ENCODE data around the gene EPB41L2. TPM values are rescaled to one million over a fixed set of nuclear protein-coding genes. Genes with fewer than 3 reads are reported as not detected.
A peak's percentile ranks its signal among the peaks of the same experiment; 100 is the strongest.

EPB41L2 gene
- total RNA-seq, 1 experiment from 2014 or later = 22.5 TPM

- intact Hi-C loops (cut with micrococcal nuclease) = no loop called here
- CTCF ChIA-PET = interaction anchor here (0.6 to 0.9 kb wide), 3 partner anchors 9 to 402 kb away, joined by 3 to 4 read pairs (median 3); no protein-coding TSS in a partner anchor
- no TSS peak for BruUV-seq (replicated peaks)
- DNase-seq (ENCODE audit: unreplicated experiment) = no peak
- no peak overlapping the region for H3K27ac Mint-ChIP-seq (ENCODE audit: low read depth, unreplicated experiment)
- H3K4me1 Mint-ChIP-seq (ENCODE audit: insufficient read depth, unreplicated experiment) = peaks cover 3% of the 10 kb centered on the region
- POLR2A ChIA-PET = no interaction called here
- H3K9me3 Mint-ChIP-seq (ENCODE audit: unreplicated experiment) = no peaks in the 10 kb centered on the region
- no peaks in the 10 kb centered on the region for H3K36me3 Mint-ChIP-seq (ENCODE audit: insufficient read depth, unreplicated experiment)
- H3K4me3 Mint-ChIP-seq (ENCODE audit: unreplicated experiment) = no peak overlapping the region
- H3K27me3 Mint-ChIP-seq (ENCODE audit: insufficient read depth, unreplicated experiment) = no peaks in the 10 kb centered on the region
- TF ChIP-seq CTCF (IDR thresholded peaks at IDR 0.05; ENCODE audit: unreplicated experiment) = no peak
Measured at GRCh38 chr6:131029626-131030297, 33.3 kb downstream of the EPB41L2 start.

DNA sequence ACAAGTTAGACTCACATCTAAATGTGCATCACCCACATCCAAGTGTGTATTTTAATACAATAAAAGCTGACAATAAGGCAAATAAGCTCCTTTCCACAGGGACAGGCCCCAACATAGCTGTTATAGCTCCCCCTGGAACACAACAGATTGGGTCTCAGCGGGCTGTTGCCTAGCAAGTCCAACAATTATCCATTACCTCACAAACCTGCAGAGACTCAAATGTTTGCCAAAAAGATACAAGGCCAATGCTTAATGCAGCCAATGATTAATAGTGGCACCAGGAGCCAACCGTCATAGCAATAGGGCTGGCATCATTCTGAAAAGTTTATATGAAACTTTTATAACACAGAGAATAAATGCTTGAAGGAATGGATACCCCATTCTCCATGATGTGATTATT lies 35.7 kb downstream of the EPB41L2 start:
- ChIA-PET POLR2A (no interaction called here), CTCF (no interaction called here)
- Mint-ChIP-seq H3K27ac (ENCODE audit: low read depth, unreplicated experiment) (no peak overlapping the region), H3K36me3 (ENCODE audit: insufficient read depth, unreplicated experiment) (no peaks in the 10 kb centered on the region), H3K27me3 (ENCODE audit: insufficient read depth, unreplicated experiment) (no peaks in the 10 kb centered on the region), H3K4me1 (ENCODE audit: insufficient read depth, unreplicated experiment) (peaks cover 16% of the 10 kb centered on the region), H3K4me3 (ENCODE audit: unreplicated experiment) (no peak overlapping the region), H3K9me3 (ENCODE audit: unreplicated experiment) (no peaks in the 10 kb centered on the region)
- intact Hi-C loops (cut with micrococcal nuclease) = no loop called here
- no TSS peak for BruUV-seq (replicated peaks)
- DNase-seq (ENCODE audit: unreplicated experiment) = no peak
- TF ChIP-seq CTCF (IDR thresholded peaks at IDR 0.05; ENCODE audit: unreplicated experiment) = no peak

DNA sequence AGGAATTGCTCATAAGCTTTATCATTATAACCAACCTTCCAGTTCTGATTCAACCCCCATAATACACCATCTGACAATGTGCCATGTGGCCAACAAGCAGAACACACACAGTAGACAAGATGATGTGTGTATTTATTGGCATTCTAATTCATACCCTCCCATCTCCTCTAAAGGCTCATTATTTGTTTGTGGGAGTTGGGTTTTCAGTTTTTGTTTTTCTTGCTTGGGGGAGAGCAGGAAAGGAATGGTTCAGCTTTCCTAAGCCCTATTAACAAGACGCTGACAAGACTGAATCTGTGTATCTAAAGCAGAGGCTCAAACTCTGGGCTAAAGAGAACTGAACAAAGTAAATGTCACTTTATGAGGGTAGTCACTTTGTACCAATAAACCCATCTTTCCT lies 36.8 kb downstream of the EPB41L2 start:
- intact Hi-C loops (cut with micrococcal nuclease) = no loop called here
- Mint-ChIP-seq H3K4me3 (ENCODE audit: unreplicated experiment) (no peak overlapping the region), H3K27me3 (ENCODE audit: insufficient read depth, unreplicated experiment) (no peaks in the 10 kb centered on the region), H3K36me3 (ENCODE audit: insufficient read depth, unreplicated experiment) (no peaks in the 10 kb centered on the region), H3K27ac (ENCODE audit: low read depth, unreplicated experiment) (no peak overlapping the region), H3K9me3 (ENCODE audit: unreplicated experiment) (no peaks in the 10 kb centered on the region), H3K4me1 (ENCODE audit: insufficient read depth, unreplicated experiment) (peaks cover 16% of the 10 kb centered on the region)
- ChIA-PET POLR2A (interaction anchor here (1.1 kb wide), 1 partner anchor 76 kb away, joined by 3 read pairs; no protein-coding TSS in a partner anchor), CTCF (interaction anchor here (0.5 kb wide), 1 partner anchor 27 kb away, joined by 6 read pairs; no protein-coding TSS in a partner anchor)
- BruUV-seq (replicated peaks) = no TSS peak
- DNase-seq (ENCODE audit: unreplicated experiment) = no peak
- no peak for TF ChIP-seq CTCF (IDR thresholded peaks at IDR 0.05; ENCODE audit: unreplicated experiment)

DNA sequence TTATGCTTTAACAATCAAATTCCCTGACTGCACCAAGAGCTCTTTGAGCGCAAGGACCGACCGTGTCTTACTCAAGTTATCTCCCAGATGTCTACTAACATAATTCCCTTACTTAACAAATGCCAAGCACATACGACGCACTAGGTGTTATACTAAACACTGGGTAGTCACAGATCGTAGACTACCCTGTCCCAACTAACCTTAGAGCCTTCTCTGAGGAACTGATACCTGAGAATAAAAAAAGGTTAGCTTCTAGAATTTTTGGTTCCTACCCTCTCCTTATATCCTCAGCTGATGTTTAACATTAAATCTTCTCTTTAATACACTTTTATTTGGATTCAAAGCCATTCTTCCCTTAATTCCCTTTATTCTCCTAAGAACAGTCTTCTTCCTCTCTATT lies 38.5 kb downstream of the EPB41L2 start:
- no TSS peak for BruUV-seq (replicated peaks)
- POLR2A ChIA-PET = interaction anchor here (0.7 to 0.8 kb wide), 3 partner anchors 25 to 234 kb away, joined by 3 read pairs; no protein-coding TSS in a partner anchor

More for the DNA sequence above, 38.5 kb downstream of the EPB41L2 start:
- peaks cover 16% of the 10 kb centered on the region for H3K4me1 Mint-ChIP-seq (ENCODE audit: insufficient read depth, unreplicated experiment)
- H3K4me3 Mint-ChIP-seq (ENCODE audit: unreplicated experiment) = peak overlapping the region; percentile 47
- no peak for DNase-seq (ENCODE audit: unreplicated experiment)
- peak overlapping the region; percentile 70 for H3K27ac Mint-ChIP-seq (ENCODE audit: low read depth, unreplicated experiment)
- intact Hi-C loops (cut with micrococcal nuclease) = no loop called here
- TF ChIP-seq CTCF (IDR thresholded peaks at IDR 0.05; ENCODE audit: unreplicated experiment) = no peak
- H3K9me3 Mint-ChIP-seq (ENCODE audit: unreplicated experiment) = no peaks in the 10 kb centered on the region
- CTCF ChIA-PET = interaction anchor here (0.7 kb wide), 1 partner anchor 36 kb away, joined by 5 read pairs; no protein-coding TSS in a partner anchor
- H3K27me3 Mint-ChIP-seq (ENCODE audit: insufficient read depth, unreplicated experiment) = no peaks in the 10 kb centered on the region
- no peaks in the 10 kb centered on the region for H3K36me3 Mint-ChIP-seq (ENCODE audit: insufficient read depth, unreplicated experiment)
